ENCODE results near the gene KLF16. TPM values are rescaled to one million over a fixed set of nuclear protein-coding genes. Genes with fewer than 3 reads are reported as not detected.

The KLF16 gene
- total RNA-seq, 1 donor from 2014 or later, result 18.9 TPM

DNA sequence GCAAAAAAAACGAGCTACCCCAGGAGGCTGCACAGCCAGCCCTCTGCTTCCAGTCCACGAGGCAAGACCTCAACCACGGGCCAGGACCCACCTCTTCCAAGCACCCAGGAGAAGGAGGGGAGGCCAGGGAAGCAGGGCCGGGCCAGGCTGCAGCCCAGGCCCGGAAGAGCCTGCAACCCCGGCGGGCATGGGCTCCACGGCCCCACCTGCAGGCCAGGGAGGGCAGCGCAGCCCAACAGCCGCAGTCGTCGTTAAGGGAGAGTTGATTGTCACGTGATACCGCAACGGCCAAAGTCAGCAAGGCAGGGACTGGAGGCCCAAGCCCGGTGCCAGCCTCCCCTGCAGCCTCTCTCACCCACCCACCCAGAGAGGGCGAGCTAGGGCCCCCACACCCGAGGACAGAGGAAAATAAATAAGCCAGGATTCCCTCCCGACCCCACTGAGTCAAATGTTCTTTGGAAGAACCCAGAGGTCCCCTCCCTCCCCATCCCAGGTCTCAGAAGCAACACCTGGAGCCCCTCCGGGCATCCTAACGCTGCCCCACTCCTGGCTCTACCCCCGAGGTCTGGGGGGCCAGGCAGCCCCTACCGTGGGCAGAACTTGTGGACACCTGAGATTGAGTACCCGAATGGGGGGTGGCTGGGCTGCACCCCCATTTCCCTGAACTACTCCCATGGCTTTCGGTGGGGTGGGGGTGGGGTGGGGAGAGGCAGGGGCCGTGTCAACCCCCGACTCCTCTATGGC is 9.9 kb downstream of the KLF16 start:
- Mint-ChIP-seq H3K36me3 (ENCODE audit: low read depth) (no peaks in the 10 kb centered on the region), H3K9me3 (no peaks in the 10 kb centered on the region)
- TF ChIP-seq, protein P1, sequence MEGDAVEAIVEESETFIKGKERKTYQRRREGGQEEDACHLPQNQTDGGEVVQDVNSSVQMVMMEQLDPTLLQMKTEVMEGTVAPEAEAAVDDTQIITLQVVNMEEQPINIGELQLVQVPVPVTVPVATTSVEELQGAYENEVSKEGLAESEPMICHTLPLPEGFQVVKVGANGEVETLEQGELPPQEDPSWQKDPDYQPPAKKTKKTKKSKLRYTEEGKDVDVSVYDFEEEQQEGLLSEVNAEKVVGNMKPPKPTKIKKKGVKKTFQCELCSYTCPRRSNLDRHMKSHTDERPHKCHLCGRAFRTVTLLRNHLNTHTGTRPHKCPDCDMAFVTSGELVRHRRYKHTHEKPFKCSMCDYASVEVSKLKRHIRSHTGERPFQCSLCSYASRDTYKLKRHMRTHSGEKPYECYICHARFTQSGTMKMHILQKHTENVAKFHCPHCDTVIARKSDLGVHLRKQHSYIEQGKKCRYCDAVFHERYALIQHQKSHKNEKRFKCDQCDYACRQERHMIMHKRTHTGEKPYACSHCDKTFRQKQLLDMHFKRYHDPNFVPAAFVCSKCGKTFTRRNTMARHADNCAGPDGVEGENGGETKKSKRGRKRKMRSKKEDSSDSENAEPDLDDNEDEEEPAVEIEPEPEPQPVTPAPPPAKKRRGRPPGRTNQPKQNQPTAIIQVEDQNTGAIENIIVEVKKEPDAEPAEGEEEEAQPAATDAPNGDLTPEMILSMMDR (conservative IDR thresholded peaks at IDR 0.05), result peak; percentile 86

DNA sequence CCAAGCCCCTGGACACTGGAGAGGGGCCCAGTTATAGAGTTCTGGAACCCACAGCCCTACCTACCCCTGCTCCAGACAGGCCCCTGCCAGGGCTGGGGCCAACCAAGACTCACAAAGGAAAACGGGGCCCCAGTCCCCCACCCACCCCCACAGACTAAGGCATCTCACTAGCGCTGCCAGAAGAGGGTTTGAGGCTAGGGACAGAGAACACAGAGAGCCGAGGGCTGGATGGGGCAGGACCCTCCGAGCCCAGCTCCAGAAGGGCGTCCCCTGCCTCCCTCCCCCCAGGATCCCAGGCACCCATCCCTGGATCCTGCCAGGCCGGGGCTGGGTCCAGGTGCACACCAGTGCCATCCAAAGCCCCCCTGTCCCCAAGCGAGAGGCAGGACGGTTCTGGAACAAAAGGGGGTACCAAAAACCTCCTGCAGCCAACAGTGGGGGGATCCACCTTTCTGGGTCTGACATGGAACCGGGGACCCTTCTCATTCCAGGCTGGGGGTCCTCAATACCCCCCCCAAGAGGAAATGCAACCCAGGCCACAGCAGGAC is 10.7 kb downstream of the KLF16 start:
- no peaks in the 10 kb centered on the region for H3K9me3 Mint-ChIP-seq
- peaks cover 4% of the 10 kb centered on the region for H3K4me1 Mint-ChIP-seq
- H3K27ac Mint-ChIP-seq (ENCODE audit: unreplicated experiment), result no peak overlapping the region
- H3K4me3 Mint-ChIP-seq, result no peak overlapping the region
- TF ChIP-seq, protein P1 (conservative IDR thresholded peaks at IDR 0.05), result no peak
- H3K27me3 Mint-ChIP-seq (ENCODE audit: low read depth), result no peaks in the 10 kb centered on the region
- no peak for DNase-seq (ENCODE audit: low read depth, low spot score)
- H3K36me3 Mint-ChIP-seq (ENCODE audit: low read depth), result no peaks in the 10 kb centered on the region

More for the DNA sequence above, 9.9 kb downstream of the KLF16 start:
- Mint-ChIP-seq H3K4me3 (peak overlapping the region; percentile 72), H3K27me3 (ENCODE audit: low read depth) (no peaks in the 10 kb centered on the region), H3K27ac (ENCODE audit: unreplicated experiment) (peak overlapping the region; percentile 67), H3K4me1 (peaks cover 4% of the 10 kb centered on the region)
- peak; percentile 71 for DNase-seq (ENCODE audit: low read depth, low spot score)

DNA sequence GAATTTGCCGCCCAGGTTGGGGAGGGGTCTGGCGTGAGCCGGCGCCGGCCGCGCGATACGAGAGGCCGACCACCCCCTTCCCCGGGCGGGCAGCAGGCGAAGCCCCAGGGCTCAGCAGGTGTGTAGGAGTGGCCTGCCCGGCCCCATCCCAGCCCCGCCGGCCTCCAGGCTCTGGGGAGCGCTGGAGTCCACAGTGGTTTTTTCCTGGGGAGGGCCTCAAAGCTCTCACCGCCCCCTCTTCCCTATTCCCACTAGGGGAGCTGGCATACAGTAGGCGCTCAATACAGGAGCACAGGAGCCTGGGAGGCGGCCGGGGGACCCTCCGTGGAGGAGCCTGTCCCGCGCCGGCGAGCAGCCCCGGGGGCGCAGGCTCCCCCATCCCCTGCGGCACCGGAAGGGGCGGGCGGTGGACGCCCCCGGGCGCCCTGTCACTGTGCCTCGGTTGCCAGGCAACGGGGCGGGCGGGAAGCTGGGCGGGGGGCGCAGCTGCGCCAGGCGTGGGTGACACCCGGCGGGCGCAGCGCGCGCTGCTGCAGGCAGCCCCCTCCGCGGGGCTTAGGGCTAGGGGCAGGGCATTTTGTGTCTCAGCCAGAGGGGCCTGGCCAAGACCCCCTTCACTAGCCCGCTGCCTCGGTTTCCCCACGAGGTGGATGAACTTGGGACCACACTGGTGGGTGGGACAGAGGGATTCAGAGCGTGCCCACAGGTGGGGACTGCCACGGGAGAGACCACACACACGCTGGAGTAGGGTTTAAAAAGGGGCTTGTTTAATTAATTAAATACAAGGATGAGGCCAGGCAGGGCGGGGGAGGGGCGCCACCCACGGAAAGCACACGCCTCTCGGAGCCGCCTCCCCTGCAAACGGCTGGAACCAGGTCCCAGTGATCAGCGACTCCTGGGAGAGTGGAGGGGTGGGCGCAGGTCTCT is 11.5 kb downstream of the KLF16 start:
- Mint-ChIP-seq H3K27ac (ENCODE audit: unreplicated experiment) (no peak overlapping the region), H3K36me3 (ENCODE audit: low read depth) (no peaks in the 10 kb centered on the region), H3K4me3 (no peak overlapping the region), H3K27me3 (ENCODE audit: low read depth) (no peaks in the 10 kb centered on the region), H3K4me1 (peaks cover 11% of the 10 kb centered on the region), H3K9me3 (no peaks in the 10 kb centered on the region)
- DNase-seq (ENCODE audit: low read depth, low spot score), result no peak
- TF ChIP-seq, protein P1 (conservative IDR thresholded peaks at IDR 0.05), result no peak

DNA sequence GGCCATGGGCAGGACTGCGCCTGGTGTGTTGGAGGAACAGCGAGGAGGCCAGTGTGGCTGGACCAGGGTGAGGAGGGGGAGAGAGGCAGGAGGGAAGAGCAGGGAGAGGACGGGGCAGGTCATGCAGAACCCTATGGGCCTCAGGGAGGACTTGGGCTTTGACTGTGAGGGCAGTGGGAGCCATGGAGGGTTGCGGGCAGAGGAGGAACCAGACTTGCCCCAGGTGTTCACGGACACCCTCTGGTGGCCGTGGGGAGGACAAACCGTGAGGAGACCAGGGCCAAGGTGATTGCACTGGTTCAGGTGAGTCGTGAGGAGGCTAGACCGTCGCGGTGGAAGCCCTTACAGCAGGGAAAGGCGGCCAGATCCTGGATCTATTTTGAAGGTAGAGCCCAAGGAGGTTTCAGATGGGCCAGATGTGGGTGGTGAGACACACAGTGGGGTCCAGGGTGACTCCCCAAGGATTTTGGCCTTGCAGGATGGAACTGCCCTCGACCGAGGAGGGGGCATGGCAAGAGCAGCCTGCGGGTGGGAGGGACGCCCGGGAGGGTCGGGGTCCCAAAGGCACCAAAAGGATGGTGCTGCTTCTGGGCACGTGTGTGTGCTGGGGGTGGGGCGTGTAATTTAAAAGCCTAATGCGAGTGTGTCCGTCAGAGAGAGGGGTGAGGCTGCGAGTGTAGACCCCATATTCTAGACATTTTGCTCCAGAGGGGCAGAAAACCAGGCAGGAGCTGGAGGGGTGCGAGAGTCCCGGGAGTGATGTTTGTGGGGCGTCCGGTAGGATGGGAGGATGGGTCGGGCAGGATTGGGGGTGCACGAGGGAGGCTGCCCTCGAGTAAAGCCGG is 12.3 kb downstream of the KLF16 start:
- DNase-seq (ENCODE audit: low read depth, low spot score), result no peak
- Mint-ChIP-seq H3K4me1 (peaks cover 18% of the 10 kb centered on the region), H3K9me3 (no peaks in the 10 kb centered on the region), H3K36me3 (ENCODE audit: low read depth) (no peaks in the 10 kb centered on the region), H3K27me3 (ENCODE audit: low read depth) (no peaks in the 10 kb centered on the region), H3K27ac (ENCODE audit: unreplicated experiment) (no peak overlapping the region), H3K4me3 (peak overlapping the region; percentile 34)
- TF ChIP-seq, protein P1 (conservative IDR thresholded peaks at IDR 0.05), result no peak
